GM12878 (cell line): Measurements from ENCODE around the gene CEP78. TPM values are rescaled to one million over a fixed set of nuclear protein-coding genes. Genes with fewer than 3 reads are reported as not detected.

Experiments used
- ATAC-seq: fragments of 200-7000 bp; cut with Tn5 transposase; 3 replicates; pipeline ENCODE4 v1.9.1; 2020; ENCODE audit warnings: mild to moderate bottlenecking, moderate library complexity
- BruUV-seq: library from RNA; stranded (reverse); fragments of 400-500 nt; replicated peaks from 2 replicates; lab custom pipeline; 2021; lab: Mats Ljungman, UMichigan
- CTCF ChIA-PET: fragments of 300-600 bp; sonication (Branson Sonifier 250); formaldehyde crosslinking; extraction: SDS; loops from one replicate; lab custom pipeline; 2021; ENCODE audit warnings: inconsistent platforms; lab: Yijun Ruan, JAX
- POLR2A ChIA-PET: fragments of 350-600 bp; formaldehyde crosslinking; extraction: SDS; loops from one replicate; lab custom pipeline; 2021; ENCODE audit warnings: inconsistent platforms; lab: Charles Lee
- RAD21 ChIA-PET: fragments of 300-600 bp; sonication (Branson Sonifier 250); formaldehyde crosslinking; loops from one replicate; lab custom pipeline; 2023; ENCODE audit warnings: antibody characterized with exemption; ENCODE audit not compliant: unreplicated experiment; lab: Charles Lee
- SMC1A ChIA-PET: fragments of 300-600 bp; sonication (Branson Sonifier 250); formaldehyde crosslinking; loops from one replicate; lab custom pipeline; 2023; ENCODE audit not compliant: unreplicated experiment, uncharacterized antibody; lab: Charles Lee
- DNase-seq: peaks from one replicate; pipeline ENCODE4 v3.0.0-alpha.2; 2011; ENCODE audit warnings: low read depth, low spot score
- FAIRE-seq: peaks from 3 replicates; lab custom pipeline; 2011; peaks lifted over from hg19 to GRCh38; lab: Jason Lieb, UNC
- H2AFZ ChIP-seq: 2 replicates; pipeline ENCODE4 v1.6.0; 2011; ENCODE audit warnings: low read depth, low read length, control low read depth; ENCODE audit not compliant: control insufficient read depth
- H3K27ac ChIP-seq: 2 replicates; pipeline ENCODE4 v1.5.1; 2011; ENCODE audit warnings: control low read depth; ENCODE audit not compliant: control insufficient read depth, insufficient read depth
- H3K27me3 ChIP-seq, 2 experiments: replicated peaks in 1 of 2; 2 replicates each; pipeline versions ENCODE4 v1.6.0 to v1.6.1; 2011; ENCODE audit warnings: low read length in 1 of 2; ENCODE audit not compliant: control insufficient read depth in 2 of 2, insufficient read depth in 2 of 2
- H3K36me3 ChIP-seq, 2 experiments: 2 replicates each; pipeline ENCODE4 v1.5.1; 2011; ENCODE audit warnings: low read length in 1 of 2; ENCODE audit not compliant: control insufficient read depth in 2 of 2, insufficient read depth in 2 of 2
- H3K4me1 ChIP-seq: 2 replicates; pipeline ENCODE4 v1.6.1; 2011; ENCODE audit warnings: mild to moderate bottlenecking, low read length, moderate library complexity, mixed read lengths; ENCODE audit not compliant: control insufficient read depth, insufficient read depth
- H3K4me2 ChIP-seq: 2 replicates; pipeline ENCODE4 v1.6.0; 2011; ENCODE audit warnings: control low read depth; ENCODE audit not compliant: control insufficient read depth, insufficient read depth
- H3K4me3 ChIP-seq: fragments of 200-600 bp; sonication (generic); 2 replicates; pipeline ENCODE4 v1.5.1; 2016
- H3K79me2 ChIP-seq: 2 replicates; pipeline ENCODE4 v1.6.0; 2011; ENCODE audit warnings: low read length; ENCODE audit not compliant: control insufficient read depth, insufficient read depth
- H3K9ac ChIP-seq: 2 replicates; pipeline ENCODE4 v1.8.0; 2011; ENCODE audit warnings: low read length, control low read depth, mixed read lengths; ENCODE audit not compliant: control insufficient read depth, insufficient read depth
- H3K9me3 ChIP-seq: replicated peaks from 3 replicates; pipeline ENCODE4 v1.5.1; 2011; ENCODE audit warnings: mild to moderate bottlenecking, low read length; ENCODE audit not compliant: control insufficient read depth, insufficient read depth
- H4K20me1 ChIP-seq: 2 replicates; pipeline ENCODE4 v1.6.0; 2011; ENCODE audit not compliant: control insufficient read depth, insufficient read depth
- JUND ChIP-seq: IDR thresholded peaks from 2 replicates; pipeline ENCODE4 v1.6.1; 2012; ENCODE audit warnings: low read depth, mild to moderate bottlenecking, low read length, improper control_type of control experiment, moderate library complexity
- MEF2A ChIP-seq: IDR thresholded peaks from 2 replicates; pipeline ENCODE4 v1.6.1; 2011; ENCODE audit warnings: low read depth, mild to moderate bottlenecking, low read length, moderate library complexity; ENCODE audit not compliant: insufficient read depth
- POU2F2 ChIP-seq: IDR thresholded peaks from 3 replicates; pipeline ENCODE4 v1.6.1; 2011; ENCODE audit warnings: low read depth, mild to moderate bottlenecking, low read length, borderline replicate concordance
- YY1 ChIP-seq: IDR thresholded peaks from 2 replicates; pipeline ENCODE4 v1.6.1; 2011; ENCODE audit warnings: low read depth, mild to moderate bottlenecking, low read length
- ZNF217 ChIP-seq: fragments of 450-650 bp; IDR thresholded peaks from 2 replicates; pipeline ENCODE4 v1.6.1; 2017; ENCODE audit warnings: antibody characterized with exemption, mild to moderate bottlenecking
- WGBS: methylation state at CpG from one replicate; pipeline ENCODE4 v1.1.6; 2016; ENCODE audit warnings: low lambda C conversion rate; ENCODE audit not compliant: insufficient replicate concordance, insufficient coverage; ENCODE audit errors: missing lambda C conversion rate; 5-methylcytosine and 5-hydroxymethylcytosine counted together
- in situ Hi-C: fragments of 300-500 bp; cut with MboI; formaldehyde crosslinking; loops from 9 replicates; pipeline ENCODE4 v1.14.3; 2018; ENCODE audit warnings: mixed read lengths
- intact Hi-C: fragments of 100-400 bp; cut with micrococcal nuclease; formaldehyde crosslinking; loops from one replicate; pipeline ENCODE4 v1.14.2; 2022; ENCODE audit not compliant: unreplicated experiment
- polyA plus RNA-seq, 11 experiments: library from polyadenylated mRNA; depleted of rRNA in 4 of 11; unstranded in 6 of 11; stranded (reverse) in 5 of 11; fragments of >200 nt; fragmentation: Nextera tagmentation in 4 of 11; fragmentation: Illumina TruSeq in 1 of 11; extraction: Ambion mirVana in 4 of 11; extraction: Trizol in 1 of 11; gene quantifications; 1 replicate in 1 of 11; 2 replicates in 10 of 11; pipeline versions ENCODE4 v1.2.1 to v1.2.3, GENCODE V29; 2011 to 2016; ENCODE audit warnings: inconsistent platforms in 2 of 11, missing spikeins in 2 of 11, low read depth in 1 of 11
- total RNA-seq, 4 experiments: library from RNA; depleted of rRNA in 3 of 4; stranded (reverse); fragments of >200 nt in 3 of 4; fragmentation: Illumina TruSeq in 1 of 4; extraction: Trizol in 1 of 4; gene quantifications; 2 replicates each; pipeline versions ENCODE4 v1.2.1 to v1.2.3, GENCODE V29; 2013 to 2021
- TF ChIP-seq, protein P1 (sequence below): fragments of 450-650 bp; formaldehyde crosslinking; IDR thresholded peaks from 2 replicates; pipeline ENCODE4 v1.4.0; 2022; ENCODE audit warnings: mild to moderate bottlenecking, moderate library complexity

The CEP78 gene
- total and polyA plus RNA-seq, 10 of the 15 experiments (the other 5 are each of a cell fraction or from before 2014, with no cell fraction given) = 4.1 to 44.9 (median 27.9) TPM

DNA sequence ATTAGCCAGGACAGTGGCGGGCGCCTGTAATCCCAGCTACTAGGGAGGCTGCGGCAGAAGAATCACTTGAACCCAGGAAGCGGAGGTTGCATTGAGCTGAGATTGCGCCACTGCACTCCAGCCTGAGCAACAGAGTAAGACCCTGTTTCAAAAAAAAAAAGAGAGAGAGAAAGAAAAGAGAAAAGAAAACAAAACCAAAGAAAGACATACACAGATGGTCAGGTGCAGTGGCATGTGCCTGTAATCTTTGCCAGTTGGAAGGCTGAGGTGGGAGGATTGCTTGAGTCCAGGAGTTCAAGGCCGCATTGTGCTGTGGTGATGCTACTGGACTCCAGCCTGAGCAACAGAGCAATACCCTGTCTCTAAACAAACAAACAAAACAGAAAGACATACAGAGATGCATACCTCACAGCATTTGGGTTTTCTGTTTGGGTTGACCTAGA is 51.1 kb downstream of the CEP78 start:
- Histone ChIP-seq H3K9me3 (no peaks in the 10 kb centered on the region), H3K79me2 (no peaks in the 10 kb centered on the region), H3K4me2 (no peak overlapping the region), H3K27ac (no peak overlapping the region), H3K36me3 (no peaks in the 10 kb centered on the region), H3K27me3 (no peaks in the 10 kb centered on the region), H3K4me3 (no peak overlapping the region), H3K9ac (no peak overlapping the region), H2AFZ (no peak overlapping the region), H4K20me1 (no peaks in the 10 kb centered on the region), H3K4me1 (no peaks in the 10 kb centered on the region)
- TF ChIP-seq MEF2A = no peak
- TF ChIP-seq, protein P1, sequence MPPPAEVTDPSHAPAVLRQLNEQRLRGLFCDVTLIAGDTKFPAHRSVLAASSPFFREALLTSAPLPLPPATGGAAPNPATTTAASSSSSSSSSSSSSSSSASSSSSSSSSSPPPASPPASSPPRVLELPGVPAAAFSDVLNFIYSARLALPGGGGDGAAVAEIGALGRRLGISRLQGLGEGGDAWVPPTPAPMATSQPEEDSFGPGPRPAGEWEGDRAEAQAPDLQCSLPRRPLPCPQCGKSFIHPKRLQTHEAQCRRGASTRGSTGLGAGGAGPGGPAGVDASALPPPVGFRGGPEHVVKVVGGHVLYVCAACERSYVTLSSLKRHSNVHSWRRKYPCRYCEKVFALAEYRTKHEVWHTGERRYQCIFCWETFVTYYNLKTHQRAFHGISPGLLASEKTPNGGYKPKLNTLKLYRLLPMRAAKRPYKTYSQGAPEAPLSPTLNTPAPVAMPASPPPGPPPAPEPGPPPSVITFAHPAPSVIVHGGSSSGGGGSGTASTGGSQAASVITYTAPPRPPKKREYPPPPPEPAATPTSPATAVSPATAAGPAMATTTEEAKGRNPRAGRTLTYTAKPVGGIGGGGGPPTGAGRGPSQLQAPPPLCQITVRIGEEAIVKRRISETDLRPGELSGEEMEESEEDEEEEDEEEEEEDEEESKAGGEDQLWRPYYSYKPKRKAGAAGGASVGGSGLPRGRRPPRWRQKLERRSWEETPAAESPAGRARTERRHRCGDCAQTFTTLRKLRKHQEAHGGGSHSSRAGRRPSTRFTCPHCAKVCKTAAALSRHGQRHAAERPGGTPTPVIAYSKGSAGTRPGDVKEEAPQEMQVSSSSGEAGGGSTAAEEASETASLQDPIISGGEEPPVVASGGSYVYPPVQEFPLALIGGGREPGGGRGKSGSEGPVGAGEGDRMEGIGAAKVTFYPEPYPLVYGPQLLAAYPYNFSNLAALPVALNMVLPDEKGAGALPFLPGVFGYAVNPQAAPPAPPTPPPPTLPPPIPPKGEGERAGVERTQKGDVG (CRISPR knock-in tag) = no peak
- TF ChIP-seq ZNF217 = no peak
- no peak for TF ChIP-seq POU2F2
- TF ChIP-seq JUND = no peak
- no peak for TF ChIP-seq YY1
- RAD21 ChIA-PET = no interaction called here
- no peak for DNase-seq
- in situ Hi-C loops = no loop called here
- CTCF ChIA-PET = no interaction called here
- SMC1A ChIA-PET = no interaction called here
- POLR2A ChIA-PET = no interaction called here
- intact Hi-C loops = no loop called here
- FAIRE-seq = no peak
- no peak for ATAC-seq
- no TSS peak for BruUV-seq
- 94% methylated on average over 5 of the region's 6 CpGs for WGBS
